HEK293 (cell line): ENCODE results near the gene KRT82.

Source experiments
- CTCF ChIA-PET: fragments of 350-600 bp; formaldehyde crosslinking; extraction: SDS; loops from one replicate; lab custom pipeline; 2021; ENCODE audit warnings: antibody characterized with exemption; lab: Yijun Ruan, JAX
- POLR2A ChIA-PET: fragments of 300-600 bp; formaldehyde crosslinking; extraction: SDS; loops from one replicate; lab custom pipeline; 2020; ENCODE audit warnings: antibody characterized with exemption, inconsistent platforms; lab: Yijun Ruan, JAX
- H3K27ac ChIP-seq: fragments of 200-500 bp; sonication (Bioruptor generic); 2 replicates; pipeline ENCODE4 v1.5.1; 2014; ENCODE audit warnings: low read depth, low read length, control low read depth, inconsistent platforms; ENCODE audit errors: extremely low read depth
- H3K36me3 ChIP-seq, 2 experiments: fragments of 200-500 bp in 1 of 2; sonication (Bioruptor generic) in 1 of 2; 1 replicate in 1 of 2; 2 replicates in 1 of 2; pipeline ENCODE4 v1.5.1; 2014 to 2017; ENCODE audit warnings: inconsistent platforms in 2 of 2, low read length in 2 of 2; ENCODE audit not compliant: control insufficient read depth in 2 of 2, insufficient read depth in 1 of 2
- H3K4me1 ChIP-seq: fragments of 200-500 bp; sonication (Bioruptor generic); 2 replicates; pipeline ENCODE4 v1.5.1; 2014; ENCODE audit warnings: mild to moderate bottlenecking, low read length, inconsistent platforms; ENCODE audit not compliant: control insufficient read depth, insufficient read depth
- H3K4me3 ChIP-seq: 2 replicates; pipeline ENCODE4 v1.5.1; 2011; ENCODE audit warnings: low read depth, mild to moderate bottlenecking, control low read depth, low read length, moderate library complexity
- H3K9me3 ChIP-seq: fragments of 200-500 bp; sonication (Bioruptor generic); 2 replicates; pipeline ENCODE4 v1.5.1; 2014; ENCODE audit warnings: low read depth, low read length, inconsistent platforms; ENCODE audit not compliant: control insufficient read depth, insufficient read depth
- EGR2 ChIP-seq: fragments of 450-650 bp; formaldehyde crosslinking; IDR thresholded peaks from 2 replicates; pipeline ENCODE4 v1.5.1; 2016; ENCODE audit warnings: low read depth, missing biosample characterization, missing genetic modification characterization
- KLF7 ChIP-seq: fragments of 450-650 bp; formaldehyde crosslinking; IDR thresholded peaks from 2 replicates; pipeline ENCODE4 v1.5.1; 2016; ENCODE audit warnings: missing biosample characterization, missing genetic modification characterization, borderline replicate concordance
- KLF9 ChIP-seq: fragments of 450-650 bp; formaldehyde crosslinking; IDR thresholded peaks from 2 replicates; pipeline ENCODE4 v1.5.1; 2016; ENCODE audit warnings: missing biosample characterization, missing genetic modification characterization, low read depth
- MZF1 ChIP-seq: fragments of 450-650 bp; formaldehyde crosslinking; IDR thresholded peaks from 2 replicates; pipeline ENCODE4 v1.5.1; 2017; ENCODE audit warnings: missing biosample characterization, missing genetic modification characterization, borderline replicate concordance
- REPIN1 ChIP-seq: fragments of 450-650 bp; formaldehyde crosslinking; IDR thresholded peaks from 2 replicates; pipeline ENCODE4 v1.5.1; 2017; ENCODE audit warnings: missing biosample characterization, missing genetic modification characterization, low read depth
- TRIM28 ChIP-seq: IDR thresholded peaks from 2 replicates; pipeline ENCODE4 v1.6.1; 2011; ENCODE audit warnings: low read length, control low read depth, borderline replicate concordance
- ZBTB48 ChIP-seq: fragments of 450-650 bp; formaldehyde crosslinking; IDR thresholded peaks from 2 replicates; pipeline ENCODE4 v1.5.1; 2016; ENCODE audit warnings: missing biosample characterization, missing genetic modification characterization
- ZFP37 ChIP-seq: fragments of 450-650 bp; formaldehyde crosslinking; IDR thresholded peaks from 2 replicates; pipeline ENCODE4 v1.5.1; 2016; ENCODE audit warnings: missing biosample characterization, missing genetic modification characterization
- ZNF174 ChIP-seq: fragments of 450-650 bp; formaldehyde crosslinking; IDR thresholded peaks from 2 replicates; pipeline ENCODE4 v1.5.0; 2017; ENCODE audit warnings: missing biosample characterization, mild to moderate bottlenecking, missing genetic modification characterization
- ZNF274 ChIP-seq, 2 experiments: fragments of 200-500 bp in 1 of 2; fragments of 450-650 bp in 1 of 2; sonication (Bioruptor generic) in 1 of 2; formaldehyde crosslinking in 1 of 2; IDR thresholded peaks; 2 replicates each; pipeline versions ENCODE4 v1.5.1 to v1.6.1; 2014 to 2016; ENCODE audit warnings: borderline replicate concordance in 1 of 2, inconsistent platforms in 1 of 2, low read length in 1 of 2, missing biosample characterization in 1 of 2, missing genetic modification characterization in 1 of 2
- ZNF394 ChIP-seq: fragments of 450-650 bp; formaldehyde crosslinking; IDR thresholded peaks from 2 replicates; pipeline ENCODE4 v1.5.1; 2016; ENCODE audit warnings: missing biosample characterization, missing genetic modification characterization, mild to moderate bottlenecking, moderate library complexity, borderline replicate concordance
- ZNF473 ChIP-seq: fragments of 450-650 bp; formaldehyde crosslinking; IDR thresholded peaks from 2 replicates; pipeline ENCODE4 v1.5.1; 2017; ENCODE audit warnings: missing biosample characterization, missing genetic modification characterization
- ZNF544 ChIP-seq: fragments of 450-650 bp; formaldehyde crosslinking; IDR thresholded peaks from 2 replicates; pipeline ENCODE4 v1.5.0; 2017; ENCODE audit warnings: missing biosample characterization, missing genetic modification characterization
- ZNF610 ChIP-seq: fragments of 450-650 bp; formaldehyde crosslinking; IDR thresholded peaks from 2 replicates; pipeline ENCODE4 v1.5.1; 2016; ENCODE audit warnings: missing biosample characterization, missing genetic modification characterization, borderline replicate concordance
- TF ChIP-seq, protein P1 (sequence below): fragments of 450-650 bp; formaldehyde crosslinking; IDR thresholded peaks from 2 replicates; pipeline ENCODE4 v1.5.1; 2016; ENCODE audit warnings: missing biosample characterization, missing genetic modification characterization, borderline replicate concordance
- TF ChIP-seq, protein P2 (sequence below): fragments of 450-650 bp; formaldehyde crosslinking; IDR thresholded peaks from 2 replicates; pipeline ENCODE4 v1.5.1; 2016; ENCODE audit warnings: missing biosample characterization, missing genetic modification characterization, borderline replicate concordance

Gene KRT82

DNA sequence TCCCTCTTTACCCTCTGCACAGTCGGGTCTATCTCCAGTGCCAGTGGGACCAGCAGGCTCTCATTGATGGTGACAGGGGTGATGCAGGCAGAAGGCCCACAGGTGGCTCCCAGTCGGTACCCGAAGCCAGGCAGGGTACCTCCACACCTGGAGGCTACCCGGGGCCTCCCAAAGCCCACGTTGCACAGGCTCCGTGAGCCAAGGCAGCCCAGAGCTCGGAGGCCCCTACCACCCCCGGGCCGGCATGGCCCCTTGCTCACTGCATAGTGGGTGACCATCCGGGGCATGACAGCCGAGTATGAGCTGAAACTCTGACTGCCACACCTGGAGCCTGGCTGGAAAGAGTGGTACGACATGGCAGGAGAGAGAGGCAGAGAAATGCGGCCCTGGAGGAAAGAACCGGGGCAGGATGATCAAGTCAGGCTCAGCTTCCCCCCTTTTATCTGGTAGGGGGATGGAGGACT lies at the start of gene KRT82:
Gene KRT82, minus strand, starts transcription at position 414 of the 464 bp plus-strand sequence. Its CDS starts 58 bp downstream, at position 356.
- no peaks in the 10 kb centered on the region for H3K4me1 ChIP-seq
- H3K36me3 ChIP-seq, result no peaks in the 10 kb centered on the region
- POLR2A ChIA-PET, result no interaction called here
- no peak within 1 kb of the TSS for H3K27ac ChIP-seq
- no peaks in the 10 kb centered on the region for H3K9me3 ChIP-seq
- no peak for TF ChIP-seq REPIN1
- CTCF ChIA-PET, result interaction anchor here (0.6 to 4.7 kb wide), 2 partner anchors 11 to 252 kb away, joined by 3 to 26 read pairs; no protein-coding TSS in a partner anchor
- no peak within 1 kb of the TSS for H3K4me3 ChIP-seq

DNA sequence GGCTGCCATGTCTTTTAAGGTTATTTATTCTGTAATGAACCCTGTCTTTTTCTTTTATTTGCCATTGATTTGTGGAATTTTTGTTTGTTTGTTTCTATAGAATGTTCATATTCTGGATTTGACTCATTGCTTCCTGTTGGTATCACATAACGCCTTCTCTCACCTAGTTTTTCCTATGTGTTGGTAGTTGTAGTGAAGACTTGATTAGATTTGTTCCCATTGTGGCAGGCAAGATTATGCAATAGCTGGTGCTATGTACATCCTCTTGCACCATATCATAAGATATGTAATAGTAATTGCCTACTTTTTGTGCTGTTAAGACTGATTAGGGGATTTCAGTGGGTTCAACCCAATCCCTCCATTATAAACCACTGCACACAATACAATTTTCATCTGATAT lies 49.7 kb upstream of the KRT82 start:
- Histone ChIP-seq H3K4me3 (no peak overlapping the region), H3K27ac (no peak overlapping the region), H3K4me1 (peaks cover 3% of the 10 kb centered on the region; the same call in 1 of the 2 replicates), H3K36me3 (no peaks in the 10 kb centered on the region), H3K9me3 (no peaks in the 10 kb centered on the region)
- TF ChIP-seq ZNF544 (tag by site-specific recombination) (no peak), KLF9 (tag by site-specific recombination) (no peak), ZFP37 (tag by site-specific recombination) (no peak), ZBTB48 (tag by site-specific recombination) (no peak), ZNF394 (tag by site-specific recombination) (no peak), ZNF473 (tag by site-specific recombination) (no peak), ZNF610 (tag by site-specific recombination) (no peak), ZNF274 (IDR thresholded peaks at IDR 0.05; ENCODE audit: low read length) (no peak), ZNF274 (tag by site-specific recombination; IDR thresholded peaks at IDR 0.05; ENCODE audit: borderline replicate concordance) (no peak), ZNF174 (tag by site-specific recombination) (no peak), MZF1 (tag by site-specific recombination) (no peak), KLF7 (tag by site-specific recombination) (no peak), EGR2 (tag by site-specific recombination) (no peak), TRIM28 (no peak)
- TF ChIP-seq, protein P1, sequence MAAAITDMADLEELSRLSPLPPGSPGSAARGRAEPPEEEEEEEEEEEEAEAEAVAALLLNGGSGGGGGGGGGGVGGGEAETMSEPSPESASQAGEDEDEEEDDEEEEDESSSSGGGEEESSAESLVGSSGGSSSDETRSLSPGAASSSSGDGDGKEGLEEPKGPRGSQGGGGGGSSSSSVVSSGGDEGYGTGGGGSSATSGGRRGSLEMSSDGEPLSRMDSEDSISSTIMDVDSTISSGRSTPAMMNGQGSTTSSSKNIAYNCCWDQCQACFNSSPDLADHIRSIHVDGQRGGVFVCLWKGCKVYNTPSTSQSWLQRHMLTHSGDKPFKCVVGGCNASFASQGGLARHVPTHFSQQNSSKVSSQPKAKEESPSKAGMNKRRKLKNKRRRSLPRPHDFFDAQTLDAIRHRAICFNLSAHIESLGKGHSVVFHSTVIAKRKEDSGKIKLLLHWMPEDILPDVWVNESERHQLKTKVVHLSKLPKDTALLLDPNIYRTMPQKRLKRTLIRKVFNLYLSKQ (tag by site-specific recombination), result no peak
- TF ChIP-seq, protein P2, sequence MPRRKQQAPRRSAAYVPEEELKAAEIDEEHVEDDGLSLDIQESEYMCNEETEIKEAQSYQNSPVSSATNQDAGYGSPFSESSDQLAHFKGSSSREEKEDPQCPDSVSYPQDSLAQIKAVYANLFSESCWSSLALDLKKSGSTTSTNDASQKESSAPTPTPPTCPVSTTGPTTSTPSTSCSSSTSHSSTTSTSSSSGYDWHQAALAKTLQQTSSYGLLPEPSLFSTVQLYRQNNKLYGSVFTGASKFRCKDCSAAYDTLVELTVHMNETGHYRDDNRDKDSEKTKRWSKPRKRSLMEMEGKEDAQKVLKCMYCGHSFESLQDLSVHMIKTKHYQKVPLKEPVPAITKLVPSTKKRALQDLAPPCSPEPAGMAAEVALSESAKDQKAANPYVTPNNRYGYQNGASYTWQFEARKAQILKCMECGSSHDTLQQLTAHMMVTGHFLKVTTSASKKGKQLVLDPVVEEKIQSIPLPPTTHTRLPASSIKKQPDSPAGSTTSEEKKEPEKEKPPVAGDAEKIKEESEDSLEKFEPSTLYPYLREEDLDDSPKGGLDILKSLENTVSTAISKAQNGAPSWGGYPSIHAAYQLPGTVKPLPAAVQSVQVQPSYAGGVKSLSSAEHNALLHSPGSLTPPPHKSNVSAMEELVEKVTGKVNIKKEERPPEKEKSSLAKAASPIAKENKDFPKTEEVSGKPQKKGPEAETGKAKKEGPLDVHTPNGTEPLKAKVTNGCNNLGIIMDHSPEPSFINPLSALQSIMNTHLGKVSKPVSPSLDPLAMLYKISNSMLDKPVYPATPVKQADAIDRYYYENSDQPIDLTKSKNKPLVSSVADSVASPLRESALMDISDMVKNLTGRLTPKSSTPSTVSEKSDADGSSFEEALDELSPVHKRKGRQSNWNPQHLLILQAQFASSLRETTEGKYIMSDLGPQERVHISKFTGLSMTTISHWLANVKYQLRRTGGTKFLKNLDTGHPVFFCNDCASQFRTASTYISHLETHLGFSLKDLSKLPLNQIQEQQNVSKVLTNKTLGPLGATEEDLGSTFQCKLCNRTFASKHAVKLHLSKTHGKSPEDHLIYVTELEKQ (tag by site-specific recombination), result no peak
- POLR2A ChIA-PET, result no interaction called here
- CTCF ChIA-PET, result interaction anchor here (1.1 kb wide), 1 partner anchor 60 kb away, joined by 3 read pairs; no protein-coding TSS in a partner anchor
